LHCN-M2 (cell line): ENCODE measurements around the gene PHLDA2. TPM values are rescaled to one million over a fixed set of nuclear protein-coding genes. Genes with fewer than 3 reads are reported as not detected.
"Not testable (repeated sequence)": the region's sequence is repeated elsewhere in the genome, so short reads cannot be mapped to it uniquely, and the experiment has no call there.

Experiments
- DNase-seq: peaks from one replicate; pipeline ENCODE4 v3.0.0-alpha.2; 2012; ENCODE audit warnings: low read depth
- total RNA-seq: library from RNA; depleted of rRNA; stranded (reverse); fragments of >200 nt; gene quantifications from 2 replicates; pipeline ENCODE4 v1.2.3, GENCODE V29; 2014

The PHLDA2 gene
- total RNA-seq, 1 experiment from 2014 or later, result 12.5 TPM

GRCh38 chr11:2945031-2945756, 16.0 kb upstream of the PHLDA2 start:
- DNase-seq, result peak; percentile 83

GRCh38 chr11:2944530-2944929, 15.3 kb upstream of the PHLDA2 start:
- no peak for DNase-seq

- DNase-seq, result peak; percentile 29
These were observed 14.5 kb upstream of the PHLDA2 start for GRCh38 chr11:2943711-2944118.

GRCh38 chr11:2942872-2943710, 13.9 kb upstream of the PHLDA2 start:
- DNase-seq, result no peak

- no peak for DNase-seq
These were observed 13.2 kb upstream of the PHLDA2 start for GRCh38 chr11:2942447-2942846.

- peak; percentile 59 for DNase-seq
These were observed 12.0 kb upstream of the PHLDA2 start for GRCh38 chr11:2940921-2941821.

GRCh38 chr11:2940147-2940920, 11.1 kb upstream of the PHLDA2 start:
- peak; percentile 65 for DNase-seq

- DNase-seq, result not testable (repeated sequence)
These were observed 9.5 kb upstream of the PHLDA2 start for GRCh38 chr11:2938458-2939418.

GRCh38 chr11:2937641-2938457, 8.6 kb upstream of the PHLDA2 start:
- not testable (repeated sequence) for DNase-seq

GRCh38 chr11:2934611-2935239, 5.5 kb upstream of the PHLDA2 start:
- DNase-seq, result no peak

- DNase-seq, result no peak
These were observed 4.9 kb upstream of the PHLDA2 start for GRCh38 chr11:2934021-2934550.

GRCh38 chr11:2933375-2934020, 4.3 kb upstream of the PHLDA2 start:
- peak; percentile 82 for DNase-seq

GRCh38 chr11:2932850-2933251, 3.6 kb upstream of the PHLDA2 start:
- peak; percentile 34 for DNase-seq

GRCh38 chr11:2931771-2932738, 2.8 kb upstream of the PHLDA2 start:
- DNase-seq, result no peak

- no peak for DNase-seq
These were observed 2.2 kb upstream of the PHLDA2 start for GRCh38 chr11:2931420-2931746.

GRCh38 chr11:2930704-2931419, 1.6 kb upstream of the PHLDA2 start:
- peak; percentile 26 for DNase-seq
